GM23338 (cell line): ENCODE measurements around the gene KTI12. TPM values are rescaled to one million over a fixed set of nuclear protein-coding genes. Genes with fewer than 3 reads are reported as not detected.

ENCODE experiments used
- ATAC-seq: fragments of 200-7000 bp; cut with Tn5 transposase; 3 replicates; pipeline ENCODE4 v1.9.1; 2020
- DNase-seq: peaks from one replicate; pipeline ENCODE4 v3.0.0-alpha.2; 2015; ENCODE audit warnings: low spot score
- H2AFZ ChIP-seq: fragments of 200-600 bp; sonication (generic); 2 replicates; pipeline ENCODE4 v1.8.0; 2016; ENCODE audit warnings: antibody characterized with exemption, mild to moderate bottlenecking, moderate library complexity
- H3F3A ChIP-seq: fragments of 200-600 bp; sonication (generic); replicated peaks from 2 replicates; pipeline ENCODE4 v1.8.0; 2017; ENCODE audit warnings: antibody characterized with exemption, mixed run types, low read depth
- H3K27ac ChIP-seq: fragments of 200-600 bp; sonication (generic); 2 replicates; pipeline ENCODE4 v1.6.1; 2016; ENCODE audit warnings: low read depth
- H3K27me3 ChIP-seq: fragments of 200-600 bp; sonication (generic); 2 replicates; pipeline ENCODE4 v1.8.0; 2016; ENCODE audit warnings: mild to moderate bottlenecking, mixed run types, moderate library complexity; ENCODE audit not compliant: insufficient read depth
- H3K36me3 ChIP-seq: fragments of 200-600 bp; sonication (generic); 2 replicates; pipeline ENCODE4 v1.8.0; 2016; ENCODE audit warnings: mild to moderate bottlenecking; ENCODE audit not compliant: insufficient read depth
- H3K4me1 ChIP-seq: fragments of 200-600 bp; sonication (generic); 2 replicates; pipeline ENCODE4 v1.8.0; 2016; ENCODE audit warnings: mild to moderate bottlenecking, moderate library complexity; ENCODE audit not compliant: insufficient read depth
- H3K4me2 ChIP-seq: fragments of 200-600 bp; sonication (generic); 2 replicates; pipeline ENCODE4 v1.7.1; 2017; ENCODE audit warnings: mixed run types
- H3K4me3 ChIP-seq: fragments of 200-600 bp; sonication (generic); 2 replicates; pipeline ENCODE4 v1.6.1; 2016; ENCODE audit warnings: mixed run types
- H3K79me2 ChIP-seq: fragments of 200-600 bp; sonication (generic); replicated peaks from 2 replicates; pipeline ENCODE4 v1.8.0; 2017; ENCODE audit warnings: mild to moderate bottlenecking; ENCODE audit not compliant: insufficient read depth
- H3K9me2 ChIP-seq: fragments of 200-600 bp; sonication (generic); 2 replicates; pipeline ENCODE4 v1.8.0; 2017; ENCODE audit not compliant: insufficient read depth
- H4K20me1 ChIP-seq: fragments of 200-600 bp; sonication (generic); replicated peaks from 2 replicates; pipeline ENCODE4 v1.8.0; 2017; ENCODE audit warnings: mild to moderate bottlenecking; ENCODE audit not compliant: insufficient read depth
- H3K27ac Mint-ChIP-seq: 2 replicates; pipeline ENCODE4 v1.8.0; 2020; ENCODE audit warnings: inconsistent platforms, mild to moderate bottlenecking, moderate library complexity, mixed read lengths
- H3K27me3 Mint-ChIP-seq: 3 replicates; pipeline ENCODE4 v1.8.0; 2022; ENCODE audit warnings: low read depth, mild to moderate bottlenecking, moderate library complexity, mixed read lengths, inconsistent platforms; ENCODE audit not compliant: insufficient read depth, poor library complexity
- H3K36me3 Mint-ChIP-seq: 3 replicates; pipeline ENCODE4 v1.8.0; 2021; ENCODE audit warnings: low read depth, mild to moderate bottlenecking, inconsistent platforms, moderate library complexity, mixed read lengths
- H3K4me1 Mint-ChIP-seq: 3 replicates; pipeline ENCODE4 v1.8.0; 2020; ENCODE audit warnings: mild to moderate bottlenecking, inconsistent platforms, mixed read lengths
- H3K4me3 Mint-ChIP-seq: 3 replicates; pipeline ENCODE4 v1.8.0; 2021; ENCODE audit warnings: moderate library complexity, mild to moderate bottlenecking, inconsistent platforms, mixed read lengths
- H3K9me3 Mint-ChIP-seq: 3 replicates; pipeline ENCODE4 v1.8.0; 2020; ENCODE audit warnings: moderate library complexity, mild to moderate bottlenecking, inconsistent platforms, mixed read lengths
- CREB1 ChIP-seq: fragments of 250-450 bp; sonication (Bioruptor Pico); IDR thresholded peaks from 2 replicates; pipeline ENCODE4 v1.5.0; 2020; ENCODE audit warnings: low read depth, mild to moderate bottlenecking, moderate library complexity
- CTCF ChIP-seq, 2 experiments: fragments of 200-600 bp in 1 of 2; sonication (generic) in 1 of 2; conservative IDR thresholded peaks; 2 replicates each; pipeline versions ENCODE4 v1.5.1 to v1.6.1; 2016 to 2017; ENCODE audit warnings: antibody characterized with exemption in 2 of 2, low read depth in 2 of 2, mild to moderate bottlenecking in 2 of 2, moderate library complexity in 1 of 2
- EZH2 ChIP-seq: fragments of 200-600 bp; sonication (generic); IDR thresholded peaks from one replicate; pipeline ENCODE4 v1.8.0; 2017; ENCODE audit warnings: antibody characterized with exemption, mild to moderate bottlenecking, low read depth; ENCODE audit not compliant: unreplicated experiment
- EZH2phosphoT487 ChIP-seq: fragments of 200-600 bp; sonication (generic); IDR thresholded peaks from one replicate; pipeline ENCODE4 v1.8.1; 2018; ENCODE audit warnings: antibody characterized with exemption; ENCODE audit not compliant: unreplicated experiment
- JUNB ChIP-seq: IDR thresholded peaks from one replicate; pipeline ENCODE4 v1.6.1; 2016; ENCODE audit warnings: antibody characterized with exemption; ENCODE audit not compliant: unreplicated experiment
- NANOG ChIP-seq: IDR thresholded peaks from 2 replicates; pipeline ENCODE4 v1.6.1; 2016; ENCODE audit warnings: antibody characterized with exemption, borderline replicate concordance
- POLR2AphosphoS5 ChIP-seq: IDR thresholded peaks from 2 replicates; pipeline ENCODE4 v1.6.1; 2016; ENCODE audit warnings: antibody characterized with exemption, low read depth
- STAT1 ChIP-seq: IDR thresholded peaks from one replicate; pipeline ENCODE4 v1.6.1; 2016; ENCODE audit warnings: antibody characterized with exemption; ENCODE audit not compliant: unreplicated experiment
- ZNF114 ChIP-seq: fragments of 250-450 bp; sonication (Bioruptor Pico); IDR thresholded peaks from 2 replicates; pipeline ENCODE4 v1.5.0; 2020; ENCODE audit warnings: mild to moderate bottlenecking, moderate library complexity
- ZNF331 ChIP-seq: fragments of 250-450 bp; sonication (Bioruptor Pico); IDR thresholded peaks from 2 replicates; pipeline ENCODE4 v1.5.0; 2020; ENCODE audit warnings: low read depth, mild to moderate bottlenecking, moderate library complexity
- ZNF462 ChIP-seq: fragments of 250-450 bp; sonication (Bioruptor Pico); IDR thresholded peaks from 2 replicates; pipeline ENCODE4 v1.5.0; 2020; ENCODE audit warnings: mild to moderate bottlenecking, moderate library complexity
- polyA plus RNA-seq: library from polyadenylated mRNA; unstranded; fragments of >200 nt; fragmentation: Nextera tagmentation; extraction: Ambion mirVana; gene quantifications from 2 replicates; pipeline ENCODE4 v1.2.1, GENCODE V29; 2016
- total RNA-seq: library from RNA; depleted of rRNA; stranded (reverse); fragments of >200 nt; shearing (Covaris generic); gene quantifications from 2 replicates; pipeline ENCODE4 v1.2.3, GENCODE V29; 2014
- TF ChIP-seq, protein P1 (sequence below): IDR thresholded peaks from 2 replicates; pipeline ENCODE4 v1.6.1; 2016; ENCODE audit warnings: antibody characterized with exemption
- TF ChIP-seq, protein P2 (sequence below): IDR thresholded peaks from one replicate; pipeline ENCODE4 v1.6.1; 2018; ENCODE audit warnings: antibody characterized with exemption; ENCODE audit not compliant: unreplicated experiment

The KTI12 gene
- total and polyA plus RNA-seq, 2 experiments from 2014 or later, result 8.7 to 13.0 TPM

DNA sequence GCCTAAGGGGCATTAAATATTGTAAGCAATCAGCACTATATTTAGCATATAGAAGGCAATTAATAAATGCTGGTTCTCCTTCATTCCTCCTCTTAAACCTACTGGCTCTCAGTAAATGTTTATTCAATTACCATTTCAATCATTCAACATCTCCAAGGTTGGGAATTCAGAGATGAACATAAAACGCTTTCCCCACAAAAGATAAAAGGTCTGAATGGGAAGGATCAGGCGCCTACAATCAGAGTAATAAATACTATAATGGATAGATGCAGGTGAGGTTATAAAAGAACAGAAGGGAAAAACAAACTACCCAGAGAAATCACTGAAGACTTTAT lies 407 bp upstream of the KTI12 start:
- peak overlapping the region; percentile 91 for H3K4me3 Mint-ChIP-seq
- Histone ChIP-seq H3K36me3 (peaks cover 7% of the 10 kb centered on the region), H3K4me3 (peak overlapping the region; percentile 78; the same call in 1 of the 2 replicates), H3K79me2 (peaks cover 30% of the 10 kb centered on the region), H3K27me3 (no peaks in the 10 kb centered on the region), H3K27ac (no peak overlapping the region), H3K4me1 (peaks cover 15% of the 10 kb centered on the region), H4K20me1 (peaks cover 14% of the 10 kb centered on the region), H3F3A (peaks cover 11% of the 10 kb centered on the region), H2AFZ (no peak overlapping the region), H3K9me2 (no peaks in the 10 kb centered on the region), H3K4me2 (no peak overlapping the region; the same call in 1 of the 2 replicates)
- peaks cover 18% of the 10 kb centered on the region for H3K4me1 Mint-ChIP-seq
- TF ChIP-seq, protein P1, sequence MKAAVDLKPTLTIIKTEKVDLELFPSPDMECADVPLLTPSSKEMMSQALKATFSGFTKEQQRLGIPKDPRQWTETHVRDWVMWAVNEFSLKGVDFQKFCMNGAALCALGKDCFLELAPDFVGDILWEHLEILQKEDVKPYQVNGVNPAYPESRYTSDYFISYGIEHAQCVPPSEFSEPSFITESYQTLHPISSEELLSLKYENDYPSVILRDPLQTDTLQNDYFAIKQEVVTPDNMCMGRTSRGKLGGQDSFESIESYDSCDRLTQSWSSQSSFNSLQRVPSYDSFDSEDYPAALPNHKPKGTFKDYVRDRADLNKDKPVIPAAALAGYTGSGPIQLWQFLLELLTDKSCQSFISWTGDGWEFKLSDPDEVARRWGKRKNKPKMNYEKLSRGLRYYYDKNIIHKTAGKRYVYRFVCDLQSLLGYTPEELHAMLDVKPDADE, result no peak
- TF ChIP-seq JUNB (no peak), STAT1 (no peak), POLR2AphosphoS5 (no peak), EZH2phosphoT487 (no peak), CTCF (conservative IDR thresholded peaks at IDR 0.05; ENCODE audit: low read depth in 2 of 2) (no peak), ZNF114 (CRISPR knock-in tag) (no peak), CREB1 (CRISPR knock-in tag) (no peak), ZNF462 (CRISPR knock-in tag) (no peak), NANOG (no peak), EZH2 (no peak), ZNF331 (CRISPR knock-in tag) (no peak)
- TF ChIP-seq, protein P2, sequence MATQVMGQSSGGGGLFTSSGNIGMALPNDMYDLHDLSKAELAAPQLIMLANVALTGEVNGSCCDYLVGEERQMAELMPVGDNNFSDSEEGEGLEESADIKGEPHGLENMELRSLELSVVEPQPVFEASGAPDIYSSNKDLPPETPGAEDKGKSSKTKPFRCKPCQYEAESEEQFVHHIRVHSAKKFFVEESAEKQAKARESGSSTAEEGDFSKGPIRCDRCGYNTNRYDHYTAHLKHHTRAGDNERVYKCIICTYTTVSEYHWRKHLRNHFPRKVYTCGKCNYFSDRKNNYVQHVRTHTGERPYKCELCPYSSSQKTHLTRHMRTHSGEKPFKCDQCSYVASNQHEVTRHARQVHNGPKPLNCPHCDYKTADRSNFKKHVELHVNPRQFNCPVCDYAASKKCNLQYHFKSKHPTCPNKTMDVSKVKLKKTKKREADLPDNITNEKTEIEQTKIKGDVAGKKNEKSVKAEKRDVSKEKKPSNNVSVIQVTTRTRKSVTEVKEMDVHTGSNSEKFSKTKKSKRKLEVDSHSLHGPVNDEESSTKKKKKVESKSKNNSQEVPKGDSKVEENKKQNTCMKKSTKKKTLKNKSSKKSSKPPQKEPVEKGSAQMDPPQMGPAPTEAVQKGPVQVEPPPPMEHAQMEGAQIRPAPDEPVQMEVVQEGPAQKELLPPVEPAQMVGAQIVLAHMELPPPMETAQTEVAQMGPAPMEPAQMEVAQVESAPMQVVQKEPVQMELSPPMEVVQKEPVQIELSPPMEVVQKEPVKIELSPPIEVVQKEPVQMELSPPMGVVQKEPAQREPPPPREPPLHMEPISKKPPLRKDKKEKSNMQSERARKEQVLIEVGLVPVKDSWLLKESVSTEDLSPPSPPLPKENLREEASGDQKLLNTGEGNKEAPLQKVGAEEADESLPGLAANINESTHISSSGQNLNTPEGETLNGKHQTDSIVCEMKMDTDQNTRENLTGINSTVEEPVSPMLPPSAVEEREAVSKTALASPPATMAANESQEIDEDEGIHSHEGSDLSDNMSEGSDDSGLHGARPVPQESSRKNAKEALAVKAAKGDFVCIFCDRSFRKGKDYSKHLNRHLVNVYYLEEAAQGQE, result no peak
- H3K27me3 Mint-ChIP-seq, result peaks cover 3% of the 10 kb centered on the region
- DNase-seq (no peak), ATAC-seq (no peak)
- H3K9me3 Mint-ChIP-seq, result no peaks in the 10 kb centered on the region
- no peak overlapping the region; the same call in 1 of the 2 replicates for H3K27ac Mint-ChIP-seq
- peaks cover 35% of the 10 kb centered on the region for H3K36me3 Mint-ChIP-seq
